Measurements from ENCODE around the gene ANGPTL7.

- TF ChIP-seq POLR2A (IDR thresholded peaks at IDR 0.05; ENCODE audit: low read length) = no peak
- no peak for TF ChIP-seq GATA1 (IDR thresholded peaks at IDR 0.05; ENCODE audit: low read depth, low read length)
Observed at GRCh38 chr1:11198851-11199594, 9.9 kb downstream of the ANGPTL7 start.
